Osteocyte (in vitro differentiated cells): ENCODE results near the gene SSC5D. TPM values are rescaled to one million over a fixed set of nuclear protein-coding genes. Genes with fewer than 3 reads are reported as not detected.

ENCODE experiments used
- DNase-seq: peaks from one replicate; pipeline ENCODE4 v3.0.0; 2021; ENCODE audit warnings: mixed read lengths; ENCODE audit not compliant: unreplicated experiment; ENCODE audit errors: extremely low spot score
- H3K27ac Mint-ChIP-seq: one replicate; pipeline ENCODE4 v1.8.0; 2021; ENCODE audit warnings: mild to moderate bottlenecking, mixed read lengths; ENCODE audit not compliant: unreplicated experiment
- H3K27me3 Mint-ChIP-seq: one replicate; pipeline ENCODE4 v1.8.0; 2021; ENCODE audit warnings: mixed read lengths; ENCODE audit not compliant: unreplicated experiment
- H3K36me3 Mint-ChIP-seq: one replicate; pipeline ENCODE4 v1.8.0; 2021; ENCODE audit warnings: mixed read lengths; ENCODE audit not compliant: unreplicated experiment
- H3K4me1 Mint-ChIP-seq: one replicate; pipeline ENCODE4 v1.8.0; 2021; ENCODE audit warnings: mixed read lengths; ENCODE audit not compliant: unreplicated experiment
- H3K4me3 Mint-ChIP-seq: one replicate; pipeline ENCODE4 v1.8.0; 2021; ENCODE audit warnings: mild to moderate bottlenecking, moderate library complexity, mixed read lengths; ENCODE audit not compliant: unreplicated experiment
- H3K9me3 Mint-ChIP-seq: one replicate; pipeline ENCODE4 v1.8.0; 2021; ENCODE audit warnings: mixed read lengths; ENCODE audit not compliant: unreplicated experiment
- CTCF ChIP-seq: fragments of 200-600 bp; sonication (generic); IDR thresholded peaks from 2 replicates; pipeline ENCODE4 v1.5.0; 2021; ENCODE audit warnings: antibody characterized with exemption, mild to moderate bottlenecking, moderate library complexity
- total RNA-seq: library from RNA; stranded (reverse); gene quantifications from 2 replicates; pipeline ENCODE4 v1.2.1, GENCODE V29; 2021

Gene SSC5D
- total RNA-seq, 1 donor from 2014 or later: 21.5 TPM

DNA sequence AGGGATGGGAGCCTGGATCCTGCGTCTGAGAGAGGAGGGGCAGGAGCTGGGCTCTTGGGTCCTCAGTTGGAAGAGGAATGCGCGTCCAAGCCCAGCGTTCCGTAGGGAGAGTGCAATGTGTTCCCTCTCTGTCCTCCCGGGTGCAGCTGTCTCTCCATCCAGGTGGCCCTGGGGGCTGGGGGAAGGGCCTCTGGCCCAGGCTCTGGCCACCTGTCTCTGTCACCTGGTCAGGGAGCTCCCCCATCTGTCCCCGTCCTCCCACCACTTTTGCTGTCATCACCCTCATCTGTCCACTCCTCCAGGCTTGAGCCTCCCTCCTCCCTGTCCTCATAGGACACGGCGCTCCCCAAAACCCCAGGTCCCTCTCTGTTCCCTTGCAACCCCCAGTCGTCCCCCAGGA, 52.4 kb downstream of the SSC5D start:
- Mint-ChIP-seq H3K27me3 (peaks cover 2% of the 10 kb centered on the region), H3K4me3 (no peak overlapping the region), H3K4me1 (peaks cover 7% of the 10 kb centered on the region), H3K36me3 (no peaks in the 10 kb centered on the region), H3K27ac (no peak overlapping the region), H3K9me3 (peaks cover 5% of the 10 kb centered on the region)
- TF ChIP-seq CTCF: no peak
- DNase-seq: no peak

DNA sequence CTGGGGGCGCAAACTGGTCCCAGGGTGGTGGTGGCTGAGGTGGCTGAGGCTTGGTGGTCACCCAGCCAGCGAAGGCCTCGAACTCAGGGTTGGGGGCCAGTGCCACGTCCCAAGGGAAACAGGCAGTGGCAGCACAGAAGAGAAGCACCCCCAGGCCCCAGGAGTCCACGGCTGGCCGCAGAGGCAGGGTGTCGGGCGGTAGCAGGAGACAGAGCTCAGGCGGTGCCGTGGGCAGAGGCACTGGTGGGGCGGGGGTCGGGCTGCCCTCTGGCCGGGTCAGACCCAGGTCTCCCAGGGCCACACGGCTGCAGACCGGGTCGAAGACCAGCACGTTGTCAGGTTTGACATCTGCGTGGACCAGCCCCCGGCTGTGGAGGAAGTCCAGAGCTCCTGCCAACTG, 52.9 kb downstream of the SSC5D start:
- Mint-ChIP-seq H3K4me1 (peaks cover 12% of the 10 kb centered on the region), H3K27me3 (peaks cover 2% of the 10 kb centered on the region), H3K36me3 (no peaks in the 10 kb centered on the region), H3K4me3 (no peak overlapping the region), H3K27ac (no peak overlapping the region), H3K9me3 (peaks cover 5% of the 10 kb centered on the region)
- no peak for DNase-seq
- no peak for TF ChIP-seq CTCF

GRCh38 chr19:55542292-55542855, 54.1 kb downstream of the SSC5D start:
- no peaks in the 10 kb centered on the region for H3K36me3 Mint-ChIP-seq
- H3K4me1 Mint-ChIP-seq: peaks cover 23% of the 10 kb centered on the region
- no peak overlapping the region for H3K27ac Mint-ChIP-seq

GRCh38 chr19:55543567-55543966, 55.3 kb downstream of the SSC5D start:
- no peak overlapping the region for H3K27ac Mint-ChIP-seq
- H3K27me3 Mint-ChIP-seq: peaks cover 2% of the 10 kb centered on the region
- no peaks in the 10 kb centered on the region for H3K36me3 Mint-ChIP-seq
- peaks cover 32% of the 10 kb centered on the region for H3K4me1 Mint-ChIP-seq
- H3K4me3 Mint-ChIP-seq: no peak overlapping the region
- DNase-seq: no peak
- H3K9me3 Mint-ChIP-seq: peaks cover 5% of the 10 kb centered on the region
- TF ChIP-seq CTCF: no peak

More at GRCh38 chr19:55542292-55542855, 54.1 kb downstream of the SSC5D start:
- TF ChIP-seq CTCF: no peak
- Mint-ChIP-seq H3K4me3 (no peak overlapping the region), H3K9me3 (peaks cover 5% of the 10 kb centered on the region), H3K27me3 (peaks cover 2% of the 10 kb centered on the region)
- no peak for DNase-seq

DNA sequence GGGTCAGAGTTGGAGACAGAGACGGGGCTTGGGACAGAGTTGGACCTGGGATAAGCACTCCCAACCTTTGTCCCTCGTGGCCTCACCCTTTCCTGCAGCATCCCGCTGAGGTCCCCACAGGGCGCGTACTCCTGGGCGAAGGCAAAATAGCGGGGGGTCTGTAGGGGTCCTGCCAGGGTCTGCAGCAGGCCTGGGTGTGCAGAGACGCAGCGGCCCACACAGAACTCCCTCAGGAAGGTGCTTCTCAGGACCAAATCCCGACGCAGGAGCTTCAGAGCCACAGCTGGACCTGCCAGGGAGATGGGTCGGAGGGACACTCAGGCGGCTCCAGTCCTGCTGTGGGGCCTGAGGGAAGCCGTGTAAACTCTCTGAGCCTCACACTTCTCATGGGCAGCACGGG, 55.8 kb downstream of the SSC5D start:
- no peak for DNase-seq
- no peak overlapping the region for H3K4me3 Mint-ChIP-seq
- no peaks in the 10 kb centered on the region for H3K36me3 Mint-ChIP-seq
- no peak overlapping the region for H3K27ac Mint-ChIP-seq
- TF ChIP-seq CTCF: no peak
- peaks cover 2% of the 10 kb centered on the region for H3K27me3 Mint-ChIP-seq
- peaks cover 5% of the 10 kb centered on the region for H3K9me3 Mint-ChIP-seq
- H3K4me1 Mint-ChIP-seq: peaks cover 34% of the 10 kb centered on the region
